AML-193 (cell line): ENCODE data around the gene SMIM10.
"Not testable (repeated sequence)": the region's sequence is repeated elsewhere in the genome, so short reads cannot be mapped to it uniquely, and the experiment has no call there.

Experiments used
- DNase-seq, 2 experiments: peaks; one replicate each; lab custom pipeline; 2025; lab: John Stamatoyannopoulos, UW

The SMIM10 gene

GRCh38 chrX:134990801-134991481, at the start of gene SMIM10:
SMIM10 (plus strand) TSS chrX:134990991; CDS start chrX:134991096, 105 bp downstream.
- no peak for DNase-seq

GRCh38 chrX:134946364-134946763, 44.4 kb upstream of the SMIM10 start:
- DNase-seq, result not testable (repeated sequence)

- no peak for DNase-seq
Measured at GRCh38 chrX:134948333-134949241, 42.2 kb upstream of the SMIM10 start.

DNA sequence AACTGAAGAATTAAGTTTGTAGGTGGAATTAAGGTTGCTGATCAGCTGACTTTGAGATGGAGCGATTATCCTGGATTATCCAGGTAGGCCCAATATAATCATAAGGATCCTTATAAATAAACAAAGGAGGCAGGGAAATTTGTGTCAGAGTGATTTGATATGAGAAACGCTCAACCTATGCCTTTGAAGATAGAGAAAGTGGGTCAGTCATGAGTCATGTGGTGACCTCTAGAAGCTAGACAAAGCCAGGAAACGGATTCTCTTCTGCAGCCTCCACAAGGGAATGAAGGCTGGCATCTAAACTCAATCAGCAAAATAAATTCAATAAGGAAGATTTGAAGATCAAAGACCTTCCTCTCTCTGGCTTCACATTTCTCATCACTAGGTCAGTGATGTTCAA, 41.5 kb upstream of the SMIM10 start:
- no peak for DNase-seq

DNA sequence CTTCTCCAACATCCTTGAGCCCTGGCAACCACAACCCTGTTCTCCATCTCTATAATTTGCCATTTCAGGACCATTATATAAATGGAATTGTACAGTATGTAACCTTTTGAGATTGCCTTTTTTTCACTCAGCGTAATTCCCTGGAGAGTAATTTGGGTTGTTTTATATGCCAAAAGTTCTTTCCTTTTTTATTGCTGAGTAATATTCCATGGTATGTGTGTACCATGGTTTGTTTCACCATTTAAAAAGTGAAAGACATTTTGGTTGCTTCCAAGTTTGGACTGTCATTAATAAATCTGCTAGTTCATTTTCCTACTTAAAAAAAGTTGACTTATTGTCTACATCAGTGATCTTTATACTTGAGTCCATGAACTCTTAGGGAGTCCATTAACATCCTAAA, 33.0 kb upstream of the SMIM10 start:
- no peak for DNase-seq

GRCh38 chrX:134960366-134960765, 30.4 kb upstream of the SMIM10 start:
- not testable (repeated sequence) for DNase-seq

DNA sequence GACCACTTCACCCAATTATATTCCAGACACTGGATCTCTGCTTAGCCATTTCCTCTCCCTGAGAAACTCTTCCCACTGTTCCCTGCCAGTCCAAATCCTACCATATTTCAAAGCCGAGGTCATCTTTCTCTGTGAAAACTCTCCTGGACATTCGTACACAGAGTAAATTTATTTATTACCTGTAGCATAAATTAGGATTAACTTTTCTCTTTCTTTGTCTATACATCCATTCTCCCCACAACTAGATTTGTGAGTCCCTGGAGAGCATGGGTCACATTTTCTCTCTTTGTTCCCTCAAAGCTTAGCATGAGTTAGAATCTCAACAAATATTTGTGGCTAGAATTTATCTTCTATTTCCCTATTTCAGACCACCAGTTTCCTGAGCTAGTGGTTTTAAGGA, 27.8 kb upstream of the SMIM10 start:
- no peak for DNase-seq

- DNase-seq, result no peak
Measured at GRCh38 chrX:134969726-134970125, 21.1 kb upstream of the SMIM10 start.

GRCh38 chrX:134971926-134972325, 18.9 kb upstream of the SMIM10 start:
- DNase-seq, result no peak

DNA sequence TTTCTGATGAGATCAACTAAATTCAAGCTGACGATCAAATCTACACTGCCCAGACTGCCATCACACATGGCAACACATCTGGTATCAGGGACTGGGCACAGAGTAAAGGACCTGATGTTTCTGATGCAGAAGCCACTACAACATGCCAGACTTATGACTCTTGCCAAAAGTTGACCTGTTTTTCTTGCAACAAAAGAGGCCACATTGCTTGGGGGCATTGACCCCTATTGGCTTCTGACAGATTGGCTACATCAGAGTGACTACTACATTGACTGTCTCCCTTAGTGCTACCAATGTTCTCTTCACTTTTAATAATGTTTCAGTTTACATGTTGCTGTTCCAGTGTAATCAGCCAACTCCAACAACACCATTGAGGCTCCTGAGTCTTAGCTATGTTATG, 15.3 kb upstream of the SMIM10 start:
- DNase-seq, result no peak

DNA sequence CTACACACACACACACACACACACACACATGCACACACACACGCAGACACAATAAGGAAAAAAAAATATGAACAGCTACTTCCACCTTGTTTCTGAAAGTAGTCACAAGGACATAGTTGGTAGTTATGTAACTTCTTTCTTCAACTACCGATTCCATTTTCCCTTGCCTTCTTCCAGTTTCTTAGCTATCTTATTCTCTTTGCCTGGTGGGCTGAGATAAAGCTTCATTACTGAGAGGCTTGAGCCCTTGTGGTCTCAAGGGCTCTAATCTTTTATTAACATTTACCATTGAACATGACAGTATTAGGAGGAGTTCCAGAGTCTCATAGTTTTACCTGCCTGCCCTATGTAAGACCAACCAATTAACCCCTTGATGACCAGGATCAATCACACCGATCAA, 8.9 kb upstream of the SMIM10 start:
- DNase-seq, result no peak

DNA sequence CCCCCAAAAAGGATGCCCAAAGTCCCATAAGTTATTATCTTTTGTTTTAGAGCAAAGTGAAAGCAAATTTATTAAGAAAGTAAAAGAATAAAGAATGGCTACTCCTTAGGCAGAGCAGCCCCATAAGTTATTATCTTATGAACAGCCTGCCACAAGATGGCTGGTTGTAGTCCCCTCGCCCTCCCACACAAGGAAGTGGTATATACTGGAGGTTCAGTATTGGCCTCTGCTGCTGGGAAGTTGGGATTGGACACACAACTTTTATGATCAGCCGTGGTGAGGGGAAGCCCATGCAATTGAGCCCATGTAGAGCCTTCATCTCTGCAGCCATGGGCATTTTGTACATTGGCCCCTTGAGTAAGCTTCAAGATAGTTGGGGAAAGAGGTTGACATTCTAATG, 8.0 kb upstream of the SMIM10 start:
- DNase-seq, result no peak

- DNase-seq, result no peak
Measured at GRCh38 chrX:134985479-134985878, 5.3 kb upstream of the SMIM10 start.

DNA sequence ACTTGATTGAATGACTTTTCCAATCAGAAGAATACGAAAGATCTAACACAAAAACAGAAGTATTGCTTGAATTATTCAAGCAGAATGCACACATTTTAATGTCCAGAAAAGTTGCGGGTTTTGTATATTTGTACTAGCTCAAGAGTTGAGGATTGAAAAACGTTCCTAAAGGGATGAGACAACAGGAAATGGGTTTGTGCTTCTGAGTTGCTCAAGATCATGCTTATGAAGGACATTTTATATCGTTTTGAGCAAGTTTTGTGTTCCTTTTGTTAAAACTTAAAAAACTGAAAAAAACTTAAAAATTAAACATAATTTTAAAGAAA, 353 bp upstream of the SMIM10 start:
- no peak for DNase-seq

- DNase-seq, result no peak
Measured at GRCh38 chrX:134997646-134998045, 6.9 kb downstream of the SMIM10 start.

GRCh38 chrX:134998246-134998645, 7.5 kb downstream of the SMIM10 start:
- no peak for DNase-seq

- DNase-seq, result peak; percentile 34 to 35
Measured at GRCh38 chrX:134999469-134999868, 8.7 kb downstream of the SMIM10 start.

- no peak for DNase-seq
Measured at GRCh38 chrX:135000516-135000915, 9.7 kb downstream of the SMIM10 start.

DNA sequence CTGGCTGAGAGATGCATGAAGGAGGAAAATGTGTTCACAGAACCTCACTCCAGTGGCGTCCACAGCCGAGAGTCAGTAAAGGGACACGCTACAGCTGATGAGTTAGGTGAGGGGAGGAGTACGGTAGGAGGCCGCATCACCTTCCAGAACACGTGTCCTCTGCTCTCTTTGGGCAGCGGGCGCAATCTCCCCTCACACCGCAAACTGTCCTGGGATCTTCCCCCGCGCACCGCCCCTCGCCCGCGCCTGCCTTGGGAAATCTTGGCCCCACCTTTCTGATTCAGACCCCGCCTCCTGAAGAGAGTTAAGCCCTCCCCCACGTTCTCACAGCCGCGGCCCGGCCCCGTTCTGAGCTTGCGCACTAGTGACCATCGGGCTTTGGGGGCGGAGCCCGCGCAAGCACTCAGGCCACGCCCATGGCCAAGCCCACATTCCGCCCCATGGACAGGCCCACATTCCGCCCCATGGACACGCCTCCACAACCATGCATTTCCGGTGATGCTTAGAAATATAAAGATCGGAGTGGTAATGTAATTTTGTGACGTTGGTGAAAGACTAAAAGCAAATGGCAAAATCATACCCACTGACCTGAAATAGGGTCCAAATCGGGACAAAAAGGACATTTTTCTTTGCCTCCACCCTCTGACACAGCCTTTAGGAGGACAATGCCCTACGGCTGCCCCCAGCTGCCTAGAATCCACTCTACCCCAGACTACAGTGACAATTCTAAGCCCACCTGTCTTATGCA, 13.3 kb downstream of the SMIM10 start:
- no peak for DNase-seq

GRCh38 chrX:135006187-135006586, 15.4 kb downstream of the SMIM10 start:
- DNase-seq, result no peak

DNA sequence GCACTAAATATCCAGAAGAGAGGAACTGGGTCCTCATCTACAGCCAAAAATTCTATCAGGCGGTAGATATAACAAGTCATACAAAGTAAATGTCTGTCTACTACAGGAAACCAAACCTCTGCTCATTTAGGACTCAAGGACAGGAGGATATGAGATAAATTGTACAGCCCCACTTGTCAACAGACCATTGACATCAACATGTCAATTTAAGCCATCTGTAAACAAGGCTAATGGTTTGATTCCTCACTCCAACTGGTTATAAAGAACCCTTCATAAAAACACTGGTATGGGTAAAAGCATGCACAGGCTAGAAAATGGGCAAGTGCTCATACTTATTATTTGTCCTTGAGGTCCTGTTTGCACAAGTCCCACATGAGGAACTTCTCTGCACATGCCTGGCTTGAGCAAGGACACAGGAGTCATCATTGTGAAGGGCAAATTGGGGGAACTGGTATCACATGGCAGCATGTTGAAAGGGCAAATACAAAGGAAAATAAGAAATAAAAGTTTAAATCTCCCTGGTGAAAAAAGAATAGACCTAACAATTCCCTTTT, 18.3 kb downstream of the SMIM10 start:
- no peak for DNase-seq

GRCh38 chrX:135009838-135010237, 19.0 kb downstream of the SMIM10 start:
- DNase-seq, result no peak
